WTC11 (cell line): ENCODE measurements around the gene MCF2L2. TPM values are rescaled to one million over a fixed set of nuclear protein-coding genes. Genes with fewer than 3 reads are reported as not detected.

ENCODE experiments used
- ATAC-seq: fragments of 200-7000 bp; cut with Tn5 transposase; 2 replicates; pipeline ENCODE4 v1.10.0; 2021; ENCODE audit warnings: mild to moderate bottlenecking, moderate library complexity
- CTCF ChIA-PET: fragments of 300-600 bp; sonication (Branson Sonifier 250); formaldehyde crosslinking; loops from one replicate; lab custom pipeline; 2021; ENCODE audit warnings: antibody characterized with exemption; lab: Charles Lee
- POLR2A ChIA-PET: fragments of 350-600 bp; sonication (Branson Sonifier 250); formaldehyde crosslinking; loops from one replicate; lab custom pipeline; 2021; ENCODE audit warnings: antibody characterized with exemption; lab: Charles Lee
- DNase-seq: peaks from one replicate; pipeline ENCODE4 v3.0.0; 2021; ENCODE audit warnings: low spot score
- H3K27ac Mint-ChIP-seq: 2 replicates; pipeline ENCODE4 v1.8.0; 2021; ENCODE audit warnings: mixed read lengths
- H3K27me3 Mint-ChIP-seq: 2 replicates; pipeline ENCODE4 v1.8.0; 2021; ENCODE audit warnings: low read depth, mild to moderate bottlenecking, moderate library complexity, mixed read lengths
- H3K36me3 Mint-ChIP-seq: 2 replicates; pipeline ENCODE4 v1.8.0; 2021; ENCODE audit warnings: mixed read lengths
- H3K4me1 Mint-ChIP-seq: 2 replicates; pipeline ENCODE4 v1.8.0; 2022; ENCODE audit warnings: mixed read lengths
- H3K4me3 Mint-ChIP-seq: 2 replicates; pipeline ENCODE4 v1.8.0; 2021; ENCODE audit warnings: mild to moderate bottlenecking, moderate library complexity, mixed read lengths
- H3K9me3 Mint-ChIP-seq: 2 replicates; pipeline ENCODE4 v1.8.0; 2021; ENCODE audit warnings: mixed read lengths
- ETV6 ChIP-seq: sonication (generic); formaldehyde crosslinking; IDR thresholded peaks from 2 replicates; pipeline ENCODE4 v1.8.1; 2022; ENCODE audit warnings: mild to moderate bottlenecking, missing genetic modification reagents
- FOXJ3 ChIP-seq: sonication (generic); formaldehyde crosslinking; IDR thresholded peaks from 2 replicates; pipeline ENCODE4 v1.9.0; 2021; ENCODE audit warnings: missing genetic modification reagents, mild to moderate bottlenecking, borderline replicate concordance
- FOXK1 ChIP-seq: sonication (generic); formaldehyde crosslinking; IDR thresholded peaks from 2 replicates; pipeline ENCODE4 v1.8.0; 2022; ENCODE audit warnings: mild to moderate bottlenecking, moderate library complexity, missing genetic modification reagents
- GRHL2 ChIP-seq: fragments of 250-450 bp; sonication (Bioruptor Pico); IDR thresholded peaks from 2 replicates; pipeline ENCODE4 v1.8.0; 2022; ENCODE audit warnings: mild to moderate bottlenecking, moderate library complexity; ENCODE audit not compliant: insufficient replicate concordance, severe bottlenecking
- NFE2L1 ChIP-seq: sonication (generic); formaldehyde crosslinking; IDR thresholded peaks from 2 replicates; pipeline ENCODE4 v1.8.1; 2023; ENCODE audit warnings: missing genetic modification reagents
- NR1H2 ChIP-seq: sonication (generic); formaldehyde crosslinking; IDR thresholded peaks from 2 replicates; pipeline ENCODE4 v1.9.0; 2021; ENCODE audit warnings: mild to moderate bottlenecking, moderate library complexity, missing genetic modification reagents
- OVOL2 ChIP-seq: fragments of 250-450 bp; sonication (Bioruptor Pico); IDR thresholded peaks from 2 replicates; pipeline ENCODE4 v1.9.0; 2021; ENCODE audit warnings: mild to moderate bottlenecking, borderline replicate concordance
- SP1 ChIP-seq: sonication (generic); formaldehyde crosslinking; conservative IDR thresholded peaks from 2 replicates; pipeline ENCODE4 v1.8.1; 2022; ENCODE audit warnings: missing genetic modification reagents
- TEAD1 ChIP-seq: sonication (generic); formaldehyde crosslinking; IDR thresholded peaks from 2 replicates; pipeline ENCODE4 v1.8.0; 2022; ENCODE audit warnings: mild to moderate bottlenecking, missing genetic modification reagents
- TEAD4 ChIP-seq: sonication (generic); formaldehyde crosslinking; IDR thresholded peaks from 2 replicates; pipeline ENCODE4 v1.8.0; 2022; ENCODE audit warnings: mild to moderate bottlenecking, missing genetic modification reagents
- ZNF263 ChIP-seq: sonication (generic); formaldehyde crosslinking; IDR thresholded peaks from 2 replicates; pipeline ENCODE4 v1.8.1; 2022; ENCODE audit warnings: low read depth, mild to moderate bottlenecking, moderate library complexity, missing genetic modification reagents
- total RNA-seq: library from RNA; stranded (reverse); gene quantifications from 3 replicates; pipeline ENCODE4 v1.2.3, GENCODE V29; 2021
- TF ChIP-seq, protein P1 (sequence below): sonication (generic); formaldehyde crosslinking; IDR thresholded peaks from 2 replicates; pipeline ENCODE4 v1.8.0; 2023; ENCODE audit warnings: mild to moderate bottlenecking, missing genetic modification reagents
- TF ChIP-seq, protein P2 (sequence below): sonication (generic); formaldehyde crosslinking; IDR thresholded peaks from 2 replicates; pipeline ENCODE4 v1.8.1; 2022; ENCODE audit warnings: missing genetic modification reagents, borderline replicate concordance
- TF ChIP-seq, protein P3 (sequence below): sonication (generic); formaldehyde crosslinking; IDR thresholded peaks from 2 replicates; pipeline ENCODE4 v1.8.0; 2023; ENCODE audit warnings: missing genetic modification reagents, mild to moderate bottlenecking, borderline replicate concordance
- TF ChIP-seq, protein P4 (sequence below): sonication (generic); formaldehyde crosslinking; IDR thresholded peaks from 2 replicates; pipeline ENCODE4 v1.8.1; 2023; ENCODE audit warnings: mild to moderate bottlenecking, missing genetic modification reagents
- TF ChIP-seq, protein P5 (sequence below): sonication (generic); formaldehyde crosslinking; conservative IDR thresholded peaks from 2 replicates; pipeline ENCODE4 v1.8.1; 2022; ENCODE audit warnings: mild to moderate bottlenecking, missing genetic modification reagents
- TF ChIP-seq, protein P6 (sequence below): sonication (generic); formaldehyde crosslinking; IDR thresholded peaks from 2 replicates; pipeline ENCODE4 v1.8.0; 2023; ENCODE audit warnings: missing genetic modification reagents
- TF ChIP-seq, protein P7 (sequence below): sonication (generic); formaldehyde crosslinking; IDR thresholded peaks from 2 replicates; pipeline ENCODE4 v1.8.1; 2023; ENCODE audit warnings: mild to moderate bottlenecking, missing genetic modification reagents
- TF ChIP-seq, protein P8 (sequence below): sonication (generic); formaldehyde crosslinking; IDR thresholded peaks from 2 replicates; pipeline ENCODE4 v1.8.0; 2022; ENCODE audit warnings: mild to moderate bottlenecking, missing genetic modification reagents
- TF ChIP-seq, protein P9 (sequence below): sonication (generic); formaldehyde crosslinking; IDR thresholded peaks from 2 replicates; pipeline ENCODE4 v1.8.1; 2022; ENCODE audit warnings: mild to moderate bottlenecking, missing genetic modification reagents, moderate library complexity, borderline replicate concordance

MCF2L2 gene
- total RNA-seq, 1 experiment from 2014 or later = 7.5 TPM

DNA sequence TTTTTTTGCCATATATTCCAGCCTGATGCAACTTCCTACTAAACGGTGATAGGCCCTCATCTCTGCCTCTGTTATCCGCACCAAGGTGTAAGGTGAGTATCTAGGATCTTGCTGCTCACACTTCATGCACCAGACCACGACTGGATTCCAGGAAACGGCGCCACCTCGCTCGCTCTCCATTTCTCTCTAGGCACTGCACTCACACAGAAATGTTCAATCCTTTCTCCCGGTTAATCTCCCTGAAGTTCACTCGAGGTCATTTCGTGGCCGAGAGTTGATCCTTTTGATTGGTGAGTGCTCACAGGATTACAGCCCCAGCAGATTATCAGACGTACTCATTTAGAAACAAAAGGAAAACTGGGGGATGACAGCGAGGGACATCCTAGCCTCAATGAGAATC is 28.1 kb downstream of the MCF2L2 start (continued):
- TF ChIP-seq, protein P1, sequence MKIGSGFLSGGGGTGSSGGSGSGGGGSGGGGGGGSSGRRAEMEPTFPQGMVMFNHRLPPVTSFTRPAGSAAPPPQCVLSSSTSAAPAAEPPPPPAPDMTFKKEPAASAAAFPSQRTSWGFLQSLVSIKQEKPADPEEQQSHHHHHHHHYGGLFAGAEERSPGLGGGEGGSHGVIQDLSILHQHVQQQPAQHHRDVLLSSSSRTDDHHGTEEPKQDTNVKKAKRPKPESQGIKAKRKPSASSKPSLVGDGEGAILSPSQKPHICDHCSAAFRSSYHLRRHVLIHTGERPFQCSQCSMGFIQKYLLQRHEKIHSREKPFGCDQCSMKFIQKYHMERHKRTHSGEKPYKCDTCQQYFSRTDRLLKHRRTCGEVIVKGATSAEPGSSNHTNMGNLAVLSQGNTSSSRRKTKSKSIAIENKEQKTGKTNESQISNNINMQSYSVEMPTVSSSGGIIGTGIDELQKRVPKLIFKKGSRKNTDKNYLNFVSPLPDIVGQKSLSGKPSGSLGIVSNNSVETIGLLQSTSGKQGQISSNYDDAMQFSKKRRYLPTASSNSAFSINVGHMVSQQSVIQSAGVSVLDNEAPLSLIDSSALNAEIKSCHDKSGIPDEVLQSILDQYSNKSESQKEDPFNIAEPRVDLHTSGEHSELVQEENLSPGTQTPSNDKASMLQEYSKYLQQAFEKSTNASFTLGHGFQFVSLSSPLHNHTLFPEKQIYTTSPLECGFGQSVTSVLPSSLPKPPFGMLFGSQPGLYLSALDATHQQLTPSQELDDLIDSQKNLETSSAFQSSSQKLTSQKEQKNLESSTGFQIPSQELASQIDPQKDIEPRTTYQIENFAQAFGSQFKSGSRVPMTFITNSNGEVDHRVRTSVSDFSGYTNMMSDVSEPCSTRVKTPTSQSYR = no peak
- TF ChIP-seq FOXK1 = no peak

DNA sequence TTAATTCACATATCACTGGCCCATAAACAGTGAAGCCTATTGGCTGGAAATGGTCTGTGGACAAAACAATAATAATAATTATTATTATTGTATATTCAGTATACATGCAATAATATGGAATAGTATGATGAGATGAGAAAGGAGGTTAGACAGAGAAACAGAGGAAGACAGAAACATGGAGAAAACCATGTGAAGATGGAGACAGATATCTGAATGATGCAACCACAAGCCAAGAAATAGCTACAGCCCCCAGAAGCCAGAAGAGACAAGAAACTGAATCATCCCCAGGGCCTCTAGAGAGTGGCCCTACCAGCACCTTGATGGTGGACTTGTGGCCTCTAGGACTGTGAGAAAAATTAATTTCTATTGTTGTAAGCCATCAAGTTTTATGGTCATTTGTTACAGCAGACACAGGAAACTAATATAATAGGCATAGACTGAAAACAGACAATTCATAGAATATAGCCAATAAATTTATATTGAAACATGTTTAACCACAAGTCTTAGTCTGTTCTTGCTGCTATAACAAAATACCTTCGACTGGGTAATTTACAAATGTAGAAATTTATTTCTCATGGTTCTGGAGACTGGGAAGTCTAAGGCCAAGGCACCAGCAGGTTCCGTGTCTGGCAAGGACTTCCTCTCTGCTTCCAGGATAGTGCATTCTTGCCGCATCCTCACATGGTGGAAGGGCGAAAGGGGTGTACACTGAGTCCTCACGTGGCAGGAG is 31.6 kb downstream of the MCF2L2 start:
- ATAC-seq (no peak), DNase-seq (no peak)
- POLR2A ChIA-PET = no interaction called here
- Mint-ChIP-seq H3K27ac (no peak overlapping the region), H3K36me3 (no peaks in the 10 kb centered on the region), H3K4me3 (no peak overlapping the region), H3K27me3 (no peaks in the 10 kb centered on the region), H3K4me1 (peaks cover 23% of the 10 kb centered on the region), H3K9me3 (no peaks in the 10 kb centered on the region)
- CTCF ChIA-PET = no interaction called here
- TF ChIP-seq TEAD1 (CRISPR knock-in tag) (no peak), TEAD4 (CRISPR knock-in tag) (no peak), NR1H2 (no peak), OVOL2 (CRISPR knock-in tag) (no peak), NFE2L1 (no peak), ETV6 (CRISPR knock-in tag) (no peak), ZNF263 (CRISPR knock-in tag) (no peak), FOXJ3 (no peak), SP1 (CRISPR knock-in tag) (no peak), GRHL2 (no peak)
- TF ChIP-seq, protein P2, sequence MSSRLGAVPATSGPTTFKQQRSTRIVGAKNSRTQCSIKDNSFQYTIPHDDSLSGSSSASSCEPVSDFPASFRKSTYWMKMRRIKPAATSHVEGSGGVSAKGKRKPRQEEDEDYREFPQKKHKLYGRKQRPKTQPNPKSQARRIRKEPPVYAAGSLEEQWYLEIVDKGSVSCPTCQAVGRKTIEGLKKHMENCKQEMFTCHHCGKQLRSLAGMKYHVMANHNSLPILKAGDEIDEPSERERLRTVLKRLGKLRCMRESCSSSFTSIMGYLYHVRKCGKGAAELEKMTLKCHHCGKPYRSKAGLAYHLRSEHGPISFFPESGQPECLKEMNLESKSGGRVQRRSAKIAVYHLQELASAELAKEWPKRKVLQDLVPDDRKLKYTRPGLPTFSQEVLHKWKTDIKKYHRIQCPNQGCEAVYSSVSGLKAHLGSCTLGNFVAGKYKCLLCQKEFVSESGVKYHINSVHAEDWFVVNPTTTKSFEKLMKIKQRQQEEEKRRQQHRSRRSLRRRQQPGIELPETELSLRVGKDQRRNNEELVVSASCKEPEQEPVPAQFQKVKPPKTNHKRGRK = no peak
- TF ChIP-seq, protein P3, sequence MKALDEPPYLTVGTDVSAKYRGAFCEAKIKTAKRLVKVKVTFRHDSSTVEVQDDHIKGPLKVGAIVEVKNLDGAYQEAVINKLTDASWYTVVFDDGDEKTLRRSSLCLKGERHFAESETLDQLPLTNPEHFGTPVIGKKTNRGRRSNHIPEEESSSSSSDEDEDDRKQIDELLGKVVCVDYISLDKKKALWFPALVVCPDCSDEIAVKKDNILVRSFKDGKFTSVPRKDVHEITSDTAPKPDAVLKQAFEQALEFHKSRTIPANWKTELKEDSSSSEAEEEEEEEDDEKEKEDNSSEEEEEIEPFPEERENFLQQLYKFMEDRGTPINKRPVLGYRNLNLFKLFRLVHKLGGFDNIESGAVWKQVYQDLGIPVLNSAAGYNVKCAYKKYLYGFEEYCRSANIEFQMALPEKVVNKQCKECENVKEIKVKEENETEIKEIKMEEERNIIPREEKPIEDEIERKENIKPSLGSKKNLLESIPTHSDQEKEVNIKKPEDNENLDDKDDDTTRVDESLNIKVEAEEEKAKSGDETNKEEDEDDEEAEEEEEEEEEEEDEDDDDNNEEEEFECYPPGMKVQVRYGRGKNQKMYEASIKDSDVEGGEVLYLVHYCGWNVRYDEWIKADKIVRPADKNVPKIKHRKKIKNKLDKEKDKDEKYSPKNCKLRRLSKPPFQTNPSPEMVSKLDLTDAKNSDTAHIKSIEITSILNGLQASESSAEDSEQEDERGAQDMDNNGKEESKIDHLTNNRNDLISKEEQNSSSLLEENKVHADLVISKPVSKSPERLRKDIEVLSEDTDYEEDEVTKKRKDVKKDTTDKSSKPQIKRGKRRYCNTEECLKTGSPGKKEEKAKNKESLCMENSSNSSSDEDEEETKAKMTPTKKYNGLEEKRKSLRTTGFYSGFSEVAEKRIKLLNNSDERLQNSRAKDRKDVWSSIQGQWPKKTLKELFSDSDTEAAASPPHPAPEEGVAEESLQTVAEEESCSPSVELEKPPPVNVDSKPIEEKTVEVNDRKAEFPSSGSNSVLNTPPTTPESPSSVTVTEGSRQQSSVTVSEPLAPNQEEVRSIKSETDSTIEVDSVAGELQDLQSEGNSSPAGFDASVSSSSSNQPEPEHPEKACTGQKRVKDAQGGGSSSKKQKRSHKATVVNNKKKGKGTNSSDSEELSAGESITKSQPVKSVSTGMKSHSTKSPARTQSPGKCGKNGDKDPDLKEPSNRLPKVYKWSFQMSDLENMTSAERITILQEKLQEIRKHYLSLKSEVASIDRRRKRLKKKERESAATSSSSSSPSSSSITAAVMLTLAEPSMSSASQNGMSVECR = no peak
- TF ChIP-seq, protein P4, sequence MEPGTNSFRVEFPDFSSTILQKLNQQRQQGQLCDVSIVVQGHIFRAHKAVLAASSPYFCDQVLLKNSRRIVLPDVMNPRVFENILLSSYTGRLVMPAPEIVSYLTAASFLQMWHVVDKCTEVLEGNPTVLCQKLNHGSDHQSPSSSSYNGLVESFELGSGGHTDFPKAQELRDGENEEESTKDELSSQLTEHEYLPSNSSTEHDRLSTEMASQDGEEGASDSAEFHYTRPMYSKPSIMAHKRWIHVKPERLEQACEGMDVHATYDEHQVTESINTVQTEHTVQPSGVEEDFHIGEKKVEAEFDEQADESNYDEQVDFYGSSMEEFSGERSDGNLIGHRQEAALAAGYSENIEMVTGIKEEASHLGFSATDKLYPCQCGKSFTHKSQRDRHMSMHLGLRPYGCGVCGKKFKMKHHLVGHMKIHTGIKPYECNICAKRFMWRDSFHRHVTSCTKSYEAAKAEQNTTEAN = no peak
- TF ChIP-seq, protein P5, sequence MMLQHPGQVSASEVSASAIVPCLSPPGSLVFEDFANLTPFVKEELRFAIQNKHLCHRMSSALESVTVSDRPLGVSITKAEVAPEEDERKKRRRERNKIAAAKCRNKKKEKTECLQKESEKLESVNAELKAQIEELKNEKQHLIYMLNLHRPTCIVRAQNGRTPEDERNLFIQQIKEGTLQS = no peak
- TF ChIP-seq, protein P6, sequence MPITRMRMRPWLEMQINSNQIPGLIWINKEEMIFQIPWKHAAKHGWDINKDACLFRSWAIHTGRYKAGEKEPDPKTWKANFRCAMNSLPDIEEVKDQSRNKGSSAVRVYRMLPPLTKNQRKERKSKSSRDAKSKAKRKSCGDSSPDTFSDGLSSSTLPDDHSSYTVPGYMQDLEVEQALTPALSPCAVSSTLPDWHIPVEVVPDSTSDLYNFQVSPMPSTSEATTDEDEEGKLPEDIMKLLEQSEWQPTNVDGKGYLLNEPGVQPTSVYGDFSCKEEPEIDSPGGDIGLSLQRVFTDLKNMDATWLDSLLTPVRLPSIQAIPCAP = no peak
- TF ChIP-seq, protein P7, sequence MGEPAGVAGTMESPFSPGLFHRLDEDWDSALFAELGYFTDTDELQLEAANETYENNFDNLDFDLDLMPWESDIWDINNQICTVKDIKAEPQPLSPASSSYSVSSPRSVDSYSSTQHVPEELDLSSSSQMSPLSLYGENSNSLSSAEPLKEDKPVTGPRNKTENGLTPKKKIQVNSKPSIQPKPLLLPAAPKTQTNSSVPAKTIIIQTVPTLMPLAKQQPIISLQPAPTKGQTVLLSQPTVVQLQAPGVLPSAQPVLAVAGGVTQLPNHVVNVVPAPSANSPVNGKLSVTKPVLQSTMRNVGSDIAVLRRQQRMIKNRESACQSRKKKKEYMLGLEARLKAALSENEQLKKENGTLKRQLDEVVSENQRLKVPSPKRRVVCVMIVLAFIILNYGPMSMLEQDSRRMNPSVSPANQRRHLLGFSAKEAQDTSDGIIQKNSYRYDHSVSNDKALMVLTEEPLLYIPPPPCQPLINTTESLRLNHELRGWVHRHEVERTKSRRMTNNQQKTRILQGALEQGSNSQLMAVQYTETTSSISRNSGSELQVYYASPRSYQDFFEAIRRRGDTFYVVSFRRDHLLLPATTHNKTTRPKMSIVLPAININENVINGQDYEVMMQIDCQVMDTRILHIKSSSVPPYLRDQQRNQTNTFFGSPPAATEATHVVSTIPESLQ (CRISPR knock-in tag) = no peak
- TF ChIP-seq, protein P8, sequence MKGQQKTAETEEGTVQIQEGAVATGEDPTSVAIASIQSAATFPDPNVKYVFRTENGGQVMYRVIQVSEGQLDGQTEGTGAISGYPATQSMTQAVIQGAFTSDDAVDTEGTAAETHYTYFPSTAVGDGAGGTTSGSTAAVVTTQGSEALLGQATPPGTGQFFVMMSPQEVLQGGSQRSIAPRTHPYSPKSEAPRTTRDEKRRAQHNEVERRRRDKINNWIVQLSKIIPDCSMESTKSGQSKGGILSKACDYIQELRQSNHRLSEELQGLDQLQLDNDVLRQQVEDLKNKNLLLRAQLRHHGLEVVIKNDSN (CRISPR knock-in tag) = no peak
- TF ChIP-seq, protein P9, sequence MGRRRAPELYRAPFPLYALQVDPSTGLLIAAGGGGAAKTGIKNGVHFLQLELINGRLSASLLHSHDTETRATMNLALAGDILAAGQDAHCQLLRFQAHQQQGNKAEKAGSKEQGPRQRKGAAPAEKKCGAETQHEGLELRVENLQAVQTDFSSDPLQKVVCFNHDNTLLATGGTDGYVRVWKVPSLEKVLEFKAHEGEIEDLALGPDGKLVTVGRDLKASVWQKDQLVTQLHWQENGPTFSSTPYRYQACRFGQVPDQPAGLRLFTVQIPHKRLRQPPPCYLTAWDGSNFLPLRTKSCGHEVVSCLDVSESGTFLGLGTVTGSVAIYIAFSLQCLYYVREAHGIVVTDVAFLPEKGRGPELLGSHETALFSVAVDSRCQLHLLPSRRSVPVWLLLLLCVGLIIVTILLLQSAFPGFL (CRISPR knock-in tag) = no peak
